Body of pancreas (tissue), 4 donors: Measurements from ENCODE around the gene UST. TPM values are rescaled to one million over a fixed set of nuclear protein-coding genes. Genes with fewer than 3 reads are reported as not detected.

Experiments
- ATAC-seq: fragments of 150-250 bp; one replicate; pipeline ENCODE4 v1.9.1; 2016
- DNase-seq, 4 donors: peaks; one replicate each; pipeline ENCODE4 v3.0.0-alpha.2; 2019
- H3K27ac ChIP-seq, 4 donors: fragments of 200-600 bp; sonication (generic); 1 replicate in 3 of 4; 2 replicates in 1 of 4; pipeline versions ENCODE4 v1.5.1 to v1.6.1; 2016 to 2019; ENCODE audit warnings: mild to moderate bottlenecking in 1 of 4, mixed read lengths in 1 of 4, moderate library complexity in 1 of 4
- H3K27me3 ChIP-seq, 2 donors: fragments of 200-600 bp; sonication (generic); one replicate each; pipeline ENCODE4 v1.6.0; 2016; ENCODE audit warnings: mild to moderate bottlenecking in 1 of 2
- H3K36me3 ChIP-seq, 2 donors: fragments of 200-600 bp; sonication (generic); replicated peaks in 1 of 2; 2 replicates each; pipeline ENCODE4 v1.5.1; 2016; ENCODE audit warnings: low read depth in 2 of 2; ENCODE audit not compliant: insufficient read depth in 1 of 2
- H3K4me1 ChIP-seq: fragments of 200-600 bp; sonication (generic); one replicate; pipeline ENCODE4 v1.6.0; 2016
- H3K4me3 ChIP-seq, 2 donors: fragments of 200-600 bp; sonication (generic); 1 replicate in 1 of 2; 2 replicates in 1 of 2; pipeline ENCODE4 v1.5.1; 2016 to 2019
- H3K9me3 ChIP-seq, 3 donors: fragments of 200-600 bp; sonication (generic); 1 replicate in 2 of 3; 2 replicates in 1 of 3; pipeline ENCODE4 v1.5.1; 2016
- POLR2A ChIP-seq, 3 donors: fragments of 450-650 bp; IDR thresholded peaks; one replicate each; pipeline ENCODE4 v1.6.1; 2016; ENCODE audit warnings: antibody characterized with exemption in 3 of 3, mild to moderate bottlenecking in 2 of 3
- WGBS, 2 donors: methylation state at CpG; one replicate each; pipeline ENCODE4 v1.1.5; 2017; 5-methylcytosine and 5-hydroxymethylcytosine counted together
- intact Hi-C: fragments of 100-400 bp; cut with DNase I; formaldehyde crosslinking; loops from one replicate; pipeline ENCODE4 v1.15.1; 2023
- total RNA-seq, 2 donors: library from RNA; depleted of rRNA; stranded (reverse); fragments of >200 nt; gene quantifications; one replicate each; pipeline ENCODE4 v1.1.0, GENCODE V29; 2016
- TF ChIP-seq, protein P1 (sequence below), 7 experiments: fragments of 450-650 bp in 4 of 7; fragments of 200-600 bp in 3 of 7; sonication (generic) in 3 of 7; IDR thresholded peaks; one replicate each; pipeline ENCODE4 v1.5.1; 2016 to 2019; ENCODE audit warnings: antibody characterized with exemption in 7 of 7

Gene UST
- total RNA-seq, 2 donors from 2014 or later: 11.4 to 28.3 TPM

DNA sequence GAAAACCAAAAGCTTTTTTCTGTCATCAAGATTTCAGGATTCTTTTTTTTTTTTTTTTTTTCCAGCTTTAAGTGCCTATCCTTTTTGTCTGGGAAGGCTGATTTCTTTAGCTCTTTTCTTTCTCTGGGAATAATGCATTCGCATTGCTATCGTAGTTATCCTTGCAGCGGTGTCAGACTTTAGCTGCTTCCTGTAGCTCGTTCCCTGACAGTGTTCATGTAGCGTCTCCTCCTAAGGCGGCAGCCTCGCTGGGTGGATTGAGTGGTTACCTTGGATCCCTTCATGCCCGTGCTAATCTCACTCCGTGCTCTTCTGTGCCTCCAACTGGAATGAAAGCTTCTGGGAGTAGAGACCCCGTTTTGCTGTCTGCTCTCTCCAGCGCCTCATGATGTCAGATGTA, 43.1 kb downstream of the UST start:
- H3K36me3 ChIP-seq: no peaks in the 10 kb centered on the region
- ATAC-seq (no peak), DNase-seq (no peak)
- H3K27me3 ChIP-seq: no peaks in the 10 kb centered on the region
- TF ChIP-seq, protein P1, sequence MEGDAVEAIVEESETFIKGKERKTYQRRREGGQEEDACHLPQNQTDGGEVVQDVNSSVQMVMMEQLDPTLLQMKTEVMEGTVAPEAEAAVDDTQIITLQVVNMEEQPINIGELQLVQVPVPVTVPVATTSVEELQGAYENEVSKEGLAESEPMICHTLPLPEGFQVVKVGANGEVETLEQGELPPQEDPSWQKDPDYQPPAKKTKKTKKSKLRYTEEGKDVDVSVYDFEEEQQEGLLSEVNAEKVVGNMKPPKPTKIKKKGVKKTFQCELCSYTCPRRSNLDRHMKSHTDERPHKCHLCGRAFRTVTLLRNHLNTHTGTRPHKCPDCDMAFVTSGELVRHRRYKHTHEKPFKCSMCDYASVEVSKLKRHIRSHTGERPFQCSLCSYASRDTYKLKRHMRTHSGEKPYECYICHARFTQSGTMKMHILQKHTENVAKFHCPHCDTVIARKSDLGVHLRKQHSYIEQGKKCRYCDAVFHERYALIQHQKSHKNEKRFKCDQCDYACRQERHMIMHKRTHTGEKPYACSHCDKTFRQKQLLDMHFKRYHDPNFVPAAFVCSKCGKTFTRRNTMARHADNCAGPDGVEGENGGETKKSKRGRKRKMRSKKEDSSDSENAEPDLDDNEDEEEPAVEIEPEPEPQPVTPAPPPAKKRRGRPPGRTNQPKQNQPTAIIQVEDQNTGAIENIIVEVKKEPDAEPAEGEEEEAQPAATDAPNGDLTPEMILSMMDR (IDR thresholded peaks at IDR 0.05): no peak
- no peak for TF ChIP-seq POLR2A (IDR thresholded peaks at IDR 0.05)
- H3K27ac ChIP-seq: no peak overlapping the region
- no peaks in the 10 kb centered on the region for H3K4me1 ChIP-seq
- 88 to 94% methylated on average over 11 of the region's 11 CpGs for WGBS, 2 donors
- no peaks in the 10 kb centered on the region for H3K9me3 ChIP-seq
- intact Hi-C loops: no loop called here
- no peak overlapping the region for H3K4me3 ChIP-seq

DNA sequence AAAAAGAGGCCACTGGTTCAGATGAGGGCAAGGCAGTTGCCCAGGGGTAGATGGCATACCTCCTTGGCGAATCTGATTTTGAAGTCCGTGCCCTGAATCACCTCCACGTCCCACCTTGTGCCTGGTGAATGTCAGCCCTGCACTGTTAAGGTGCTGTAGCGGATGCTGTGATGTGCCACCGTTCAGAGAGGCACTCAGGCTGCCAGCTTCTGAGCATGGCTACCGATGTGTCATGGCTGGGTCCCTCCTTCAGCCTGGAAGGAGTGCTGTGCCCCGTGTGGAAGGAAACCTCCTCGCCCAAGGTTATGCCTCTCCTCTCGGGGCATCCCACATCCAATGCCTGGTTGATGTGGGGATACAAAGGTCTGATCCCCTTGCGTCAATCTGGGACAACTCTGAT, 43.6 kb downstream of the UST start:
- Histone ChIP-seq H3K27me3 (no peaks in the 10 kb centered on the region), H3K27ac (no peak overlapping the region), H3K36me3 (no peaks in the 10 kb centered on the region), H3K9me3 (no peaks in the 10 kb centered on the region), H3K4me3 (no peak overlapping the region), H3K4me1 (no peaks in the 10 kb centered on the region)
- intact Hi-C loops: no loop called here
- no peak for ATAC-seq
- 93 to 94% methylated on average over 3 to 10 of the region's 10 CpGs for WGBS, 2 donors
- TF ChIP-seq, protein P1 (IDR thresholded peaks at IDR 0.05): no peak
- no peak for TF ChIP-seq POLR2A (IDR thresholded peaks at IDR 0.05)
- DNase-seq: no peak

DNA sequence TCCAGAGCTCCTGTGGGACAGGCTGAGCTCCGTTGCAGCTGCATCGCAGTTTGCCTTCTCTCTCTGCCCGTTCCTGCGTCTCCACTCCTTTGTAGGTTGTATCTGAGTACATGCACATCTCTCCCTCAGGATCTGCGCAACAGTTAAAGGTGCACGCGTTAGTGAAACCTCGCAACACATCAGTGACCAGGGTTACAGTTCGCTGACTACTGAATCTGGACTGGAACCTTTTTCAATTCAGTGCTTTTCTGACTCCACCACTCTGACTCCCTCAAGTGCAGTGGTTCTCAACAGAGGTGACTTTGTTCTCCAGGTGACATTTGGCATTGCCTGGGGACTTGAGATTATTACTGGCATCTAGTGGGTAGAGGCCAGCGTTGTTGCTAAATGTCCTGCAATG, 44.0 kb downstream of the UST start:
- ATAC-seq: no peak
- Histone ChIP-seq H3K27me3 (no peaks in the 10 kb centered on the region), H3K36me3 (no peaks in the 10 kb centered on the region), H3K27ac (no peak overlapping the region), H3K4me1 (no peaks in the 10 kb centered on the region), H3K9me3 (no peaks in the 10 kb centered on the region), H3K4me3 (no peak overlapping the region)
- no peak for DNase-seq
- intact Hi-C loops: no loop called here
- TF ChIP-seq POLR2A (IDR thresholded peaks at IDR 0.05): no peak
- TF ChIP-seq, protein P1 (IDR thresholded peaks at IDR 0.05): no peak
- WGBS, 2 donors: 87 to 90% methylated on average over 10 of the region's 10 CpGs

DNA sequence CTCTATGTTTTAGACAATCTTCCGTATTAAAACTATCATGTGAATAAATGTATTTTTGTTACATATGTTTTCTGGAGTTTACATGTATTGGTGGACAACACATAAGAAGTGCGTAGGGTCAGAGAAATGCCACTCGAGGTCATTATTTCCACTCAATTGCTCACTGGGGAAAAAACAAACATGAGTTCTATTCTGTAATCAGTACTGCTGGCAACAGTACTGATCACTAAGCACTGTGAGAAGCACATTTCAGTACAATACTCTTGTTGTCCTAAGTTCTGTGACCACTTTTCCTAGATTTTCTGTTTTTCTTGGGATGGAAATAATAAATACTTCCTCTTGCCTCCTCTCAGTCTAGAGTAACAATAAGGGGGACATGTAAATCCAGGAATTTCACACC, 44.5 kb downstream of the UST start:
- WGBS, 2 donors: 51 to 54% methylated on average over 3 of the region's 3 CpGs
- ATAC-seq (no peak), DNase-seq (no peak)
- H3K4me3 ChIP-seq: no peak overlapping the region
- intact Hi-C loops: no loop called here
- H3K9me3 ChIP-seq: no peaks in the 10 kb centered on the region
- H3K4me1 ChIP-seq: no peaks in the 10 kb centered on the region
- no peaks in the 10 kb centered on the region for H3K36me3 ChIP-seq
- H3K27ac ChIP-seq: no peak overlapping the region
- no peaks in the 10 kb centered on the region for H3K27me3 ChIP-seq
- TF ChIP-seq, protein P1 (IDR thresholded peaks at IDR 0.05): no peak
- no peak for TF ChIP-seq POLR2A (IDR thresholded peaks at IDR 0.05)

DNA sequence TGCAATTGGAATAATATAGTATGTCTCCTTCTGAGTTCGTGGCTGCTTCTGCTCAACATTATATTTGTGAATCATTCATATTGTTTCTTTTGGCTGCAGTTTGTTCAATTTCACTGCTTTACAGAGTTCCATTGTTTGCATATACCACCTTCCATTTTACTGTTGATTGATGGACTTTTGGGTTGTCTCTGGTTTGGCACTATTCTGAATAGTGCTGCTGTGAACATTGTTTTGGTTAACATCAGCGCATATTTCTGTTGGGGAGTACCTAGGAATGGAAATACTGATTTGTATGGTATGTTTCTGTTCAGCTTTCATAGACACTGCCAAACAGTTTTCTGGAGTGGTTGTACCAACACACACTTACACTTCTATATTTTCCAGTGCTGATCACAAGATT, 46.9 kb downstream of the UST start:
- H3K4me3 ChIP-seq: no peak overlapping the region
- TF ChIP-seq, protein P1 (IDR thresholded peaks at IDR 0.05): no peak
- TF ChIP-seq POLR2A (IDR thresholded peaks at IDR 0.05): no peak
- ATAC-seq (no peak), DNase-seq (no peak)
- no peaks in the 10 kb centered on the region for H3K4me1 ChIP-seq
- WGBS, 2 donors: 96 to 98% methylated on average over 2 of the region's 2 CpGs
- H3K36me3 ChIP-seq: no peaks in the 10 kb centered on the region
- no peak overlapping the region for H3K27ac ChIP-seq
- no peaks in the 10 kb centered on the region for H3K27me3 ChIP-seq
- intact Hi-C loops: no loop called here
- H3K9me3 ChIP-seq: no peaks in the 10 kb centered on the region
